Effector memory CD4-positive, alpha-beta T cell (primary cell): ENCODE data around the gene YOD1.

Experiments used
- DNase-seq, 3 donors: peaks; one replicate each; pipeline ENCODE4 v3.0.0-alpha.2; 2020
- H3K27ac ChIP-seq: 2 replicates; pipeline ENCODE4 v1.7.0; 2013; ENCODE audit warnings: mild to moderate bottlenecking, low read length, moderate library complexity; ENCODE audit not compliant: insufficient read depth, poor library complexity, severe bottlenecking
- H3K27me3 ChIP-seq: replicated peaks from 2 replicates; pipeline ENCODE4 v1.7.0; 2013; ENCODE audit warnings: mild to moderate bottlenecking, low read length; ENCODE audit not compliant: insufficient read depth, control insufficient read depth, poor library complexity, severe bottlenecking
- H3K36me3 ChIP-seq: 2 replicates; pipeline ENCODE4 v1.7.0; 2013; ENCODE audit warnings: mild to moderate bottlenecking, low read length, moderate library complexity; ENCODE audit not compliant: control insufficient read depth, insufficient read depth
- H3K4me1 ChIP-seq: 2 replicates; pipeline ENCODE4 v1.7.0; 2013; ENCODE audit warnings: low read length, mild to moderate bottlenecking; ENCODE audit not compliant: control insufficient read depth, insufficient read depth, poor library complexity, severe bottlenecking
- H3K4me3 ChIP-seq: 2 replicates; pipeline ENCODE4 v1.7.0; 2013; ENCODE audit warnings: low read length, low read depth, mild to moderate bottlenecking; ENCODE audit not compliant: insufficient read depth, poor library complexity, severe bottlenecking
- H3K9me3 ChIP-seq: 2 replicates; pipeline ENCODE4 v1.7.0; 2013; ENCODE audit warnings: mild to moderate bottlenecking, low read length, moderate library complexity; ENCODE audit not compliant: control insufficient read depth

YOD1 gene

GRCh38 chr1:207084232-207084631, 33.2 kb upstream of the YOD1 start:
- no peak overlapping the region for H3K4me3 ChIP-seq
- no peak overlapping the region for H3K27ac ChIP-seq
- no peak for DNase-seq
- H3K36me3 ChIP-seq, result no peaks in the 10 kb centered on the region
- no peaks in the 10 kb centered on the region for H3K4me1 ChIP-seq
- peaks cover 3% of the 10 kb centered on the region for H3K27me3 ChIP-seq
- H3K9me3 ChIP-seq, result no peaks in the 10 kb centered on the region

- no peaks in the 10 kb centered on the region for H3K4me1 ChIP-seq
- H3K36me3 ChIP-seq, result no peaks in the 10 kb centered on the region
- H3K4me3 ChIP-seq, result no peak overlapping the region
- H3K27me3 ChIP-seq, result peaks cover 3% of the 10 kb centered on the region
- no peak overlapping the region for H3K27ac ChIP-seq
- no peak for DNase-seq
- H3K9me3 ChIP-seq, result no peaks in the 10 kb centered on the region
These were observed 30.8 kb upstream of the YOD1 start for GRCh38 chr1:207081806-207082205.

- H3K36me3 ChIP-seq, result no peaks in the 10 kb centered on the region
- no peaks in the 10 kb centered on the region for H3K4me1 ChIP-seq
- DNase-seq, result no peak
These were observed 30.1 kb upstream of the YOD1 start for GRCh38 chr1:207081088-207081487.

GRCh38 chr1:207079706-207080241, 28.8 kb upstream of the YOD1 start:
- H3K9me3 ChIP-seq, result no peaks in the 10 kb centered on the region
- H3K4me1 ChIP-seq, result no peaks in the 10 kb centered on the region
- H3K36me3 ChIP-seq, result no peaks in the 10 kb centered on the region
- no peak for DNase-seq
- no peak overlapping the region for H3K4me3 ChIP-seq
- no peak overlapping the region for H3K27ac ChIP-seq
- peaks cover 3% of the 10 kb centered on the region for H3K27me3 ChIP-seq

More at GRCh38 chr1:207081088-207081487, 30.1 kb upstream of the YOD1 start:
- Histone ChIP-seq H3K27ac (no peak overlapping the region), H3K9me3 (no peaks in the 10 kb centered on the region), H3K4me3 (no peak overlapping the region), H3K27me3 (peaks cover 3% of the 10 kb centered on the region)

DNA sequence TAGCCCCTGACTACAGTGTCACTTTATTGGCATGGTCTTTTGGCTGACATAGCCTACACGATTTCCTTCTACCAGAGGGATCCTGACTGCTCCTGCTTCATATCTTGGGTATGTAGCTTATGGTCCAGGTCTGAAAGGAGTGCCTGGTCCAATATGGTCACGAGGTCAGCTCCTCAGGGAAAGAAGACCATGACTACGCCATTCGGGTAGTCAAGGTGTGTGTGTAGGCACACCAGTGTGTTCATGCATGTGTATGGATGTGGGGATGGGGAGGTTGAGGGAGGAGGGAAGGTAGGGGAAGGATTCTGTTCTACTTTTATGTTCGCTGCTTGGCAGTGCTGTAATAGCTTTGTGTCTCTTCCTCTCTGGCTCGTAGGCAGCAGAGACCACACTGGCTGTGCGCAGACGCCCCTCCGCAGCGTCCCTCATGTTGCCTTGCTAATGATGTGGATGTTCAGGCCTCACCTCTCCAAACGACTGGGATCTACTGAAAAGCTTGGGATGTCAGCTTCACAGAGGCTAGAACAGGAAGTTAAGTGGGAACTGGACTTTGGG, 27.6 kb upstream of the YOD1 start:
- H3K4me3 ChIP-seq, result no peak overlapping the region
- DNase-seq, result no peak
- H3K36me3 ChIP-seq, result no peaks in the 10 kb centered on the region
- H3K27ac ChIP-seq, result no peak overlapping the region
- peaks cover 3% of the 10 kb centered on the region for H3K27me3 ChIP-seq
- H3K9me3 ChIP-seq, result no peaks in the 10 kb centered on the region
- H3K4me1 ChIP-seq, result no peaks in the 10 kb centered on the region

- Histone ChIP-seq H3K36me3 (no peaks in the 10 kb centered on the region), H3K4me1 (no peaks in the 10 kb centered on the region), H3K27me3 (peaks cover 3% of the 10 kb centered on the region), H3K4me3 (no peak overlapping the region), H3K27ac (no peak overlapping the region), H3K9me3 (no peaks in the 10 kb centered on the region)
- DNase-seq, result peak; percentile 18 to 49 (median 29)
These were observed 26.7 kb upstream of the YOD1 start for GRCh38 chr1:207077470-207078377.

- no peak for DNase-seq
- no peaks in the 10 kb centered on the region for H3K9me3 ChIP-seq
- no peaks in the 10 kb centered on the region for H3K36me3 ChIP-seq
- peaks cover under 1% of the 10 kb centered on the region for H3K27me3 ChIP-seq
- H3K4me1 ChIP-seq, result no peaks in the 10 kb centered on the region
- no peak overlapping the region for H3K4me3 ChIP-seq
- no peak overlapping the region for H3K27ac ChIP-seq
These were observed 26.0 kb upstream of the YOD1 start for GRCh38 chr1:207077012-207077411.

- H3K27ac ChIP-seq, result no peak overlapping the region
- H3K27me3 ChIP-seq, result no peaks in the 10 kb centered on the region
- no peaks in the 10 kb centered on the region for H3K9me3 ChIP-seq
- no peak for DNase-seq
- H3K36me3 ChIP-seq, result no peaks in the 10 kb centered on the region
- no peaks in the 10 kb centered on the region for H3K4me1 ChIP-seq
- no peak overlapping the region for H3K4me3 ChIP-seq
These were observed 25.4 kb upstream of the YOD1 start for GRCh38 chr1:207076181-207076955.

- no peak overlapping the region for H3K27ac ChIP-seq
- no peaks in the 10 kb centered on the region for H3K27me3 ChIP-seq
- no peak overlapping the region for H3K4me3 ChIP-seq
- no peaks in the 10 kb centered on the region for H3K36me3 ChIP-seq
- H3K4me1 ChIP-seq, result peaks cover 4% of the 10 kb centered on the region
- no peaks in the 10 kb centered on the region for H3K9me3 ChIP-seq
- no peak for DNase-seq
These were observed 23.2 kb upstream of the YOD1 start for GRCh38 chr1:207073906-207074820.
